Right lobe of liver (tissue), 4 donors: ENCODE measurements around the gene MYL4.
"Not testable (repeated sequence)": the region's sequence is repeated elsewhere in the genome, so short reads cannot be mapped to it uniquely, and the experiment has no call there.

Experiments
- CTCF ChIP-seq, 4 donors: fragments of 200-600 bp in 3 of 4; fragments of 450-650 bp in 1 of 4; IDR thresholded peaks; one replicate each; pipeline versions ENCODE4 v1.5.1 to v1.8.0; 2016 to 2022; ENCODE audit warnings: antibody characterized with exemption in 4 of 4, mild to moderate bottlenecking in 2 of 4
- POLR2A ChIP-seq: fragments of 450-650 bp; IDR thresholded peaks from one replicate; pipeline ENCODE4 v1.6.1; 2017; ENCODE audit warnings: antibody characterized with exemption, mild to moderate bottlenecking
- donor health status: DM: no; HTN: no; CAD: no.
- donor health status: DM: no; HTN: no; CAD: no.
- donor health status: DM: no; HTN: yes; CAD: no.

DNA sequence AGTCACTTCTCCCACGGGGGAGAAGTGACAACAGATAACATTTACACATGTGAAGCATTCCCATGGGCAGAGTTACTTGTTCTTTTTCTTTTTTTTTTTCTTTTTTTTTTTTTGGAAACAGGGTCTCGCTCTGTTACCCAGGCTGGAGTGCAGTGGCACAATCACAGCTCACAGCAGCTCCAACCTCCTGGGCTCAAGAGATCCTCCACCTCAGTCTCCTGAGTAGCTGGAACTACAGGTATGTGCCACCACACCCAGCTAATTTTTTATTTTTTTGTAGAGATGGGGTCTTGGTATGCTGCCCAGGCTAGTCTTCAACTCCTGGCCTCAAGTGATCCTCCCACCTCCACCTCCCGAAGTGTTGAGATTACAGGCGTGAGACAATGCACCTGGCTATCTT lies 40.3 kb upstream of the MYL4 start:
- TF ChIP-seq CTCF (IDR thresholded peaks at IDR 0.05); POLR2A: not testable (repeated sequence)
